Loucy (cell line): Measurements from ENCODE around the gene GOLM1.

Source experiments
- H2AFZ ChIP-seq: fragments of 200-600 bp; sonication (generic); 2 replicates; pipeline ENCODE4 v1.6.0; 2016; ENCODE audit warnings: antibody characterized with exemption, mild to moderate bottlenecking, low read length, moderate library complexity
- H3F3A ChIP-seq: fragments of 200-600 bp; 2 replicates; pipeline ENCODE4 v1.6.0; 2016; ENCODE audit warnings: antibody characterized with exemption, low read depth, mild to moderate bottlenecking
- H3K27me3 ChIP-seq: fragments of 200-600 bp; sonication (generic); 2 replicates; pipeline ENCODE4 v1.6.1; 2014; ENCODE audit warnings: low read length, mild to moderate bottlenecking; ENCODE audit not compliant: insufficient read depth, poor library complexity, severe bottlenecking
- H3K36me3 ChIP-seq: fragments of 200-600 bp; sonication (generic); 2 replicates; pipeline ENCODE4 v1.6.1; 2016; ENCODE audit warnings: low read length; ENCODE audit not compliant: insufficient read depth
- H3K4me1 ChIP-seq: fragments of 200-600 bp; sonication (generic); 2 replicates; pipeline ENCODE4 v1.5.1; 2014; ENCODE audit warnings: low read length, mild to moderate bottlenecking; ENCODE audit not compliant: insufficient read depth, poor library complexity, severe bottlenecking
- H3K4me2 ChIP-seq: fragments of 200-600 bp; sonication (generic); 2 replicates; pipeline ENCODE4 v1.6.0; 2014; ENCODE audit warnings: antibody characterized with exemption, low read length, low read depth, mild to moderate bottlenecking; ENCODE audit not compliant: poor library complexity, severe bottlenecking
- H3K4me3 ChIP-seq: fragments of 200-600 bp; sonication (generic); 2 replicates; pipeline ENCODE4 v1.5.1; 2014; ENCODE audit warnings: low read length, mild to moderate bottlenecking, mixed read lengths; ENCODE audit not compliant: poor library complexity, severe bottlenecking
- H3K79me2 ChIP-seq: fragments of 200-600 bp; sonication (generic); 2 replicates; pipeline ENCODE4 v1.6.1; 2014; ENCODE audit warnings: low read length; ENCODE audit not compliant: insufficient read depth
- H3K9ac ChIP-seq: fragments of 200-600 bp; sonication (generic); 2 replicates; pipeline ENCODE4 v1.6.0; 2014; ENCODE audit warnings: mild to moderate bottlenecking, low read depth, low read length, moderate library complexity; ENCODE audit not compliant: poor library complexity, severe bottlenecking
- H3K9me2 ChIP-seq: fragments of 200-600 bp; sonication (generic); replicated peaks from 2 replicates; pipeline ENCODE4 v1.6.1; 2016; ENCODE audit warnings: low read depth, low read length, mixed read lengths
- H3K9me3 ChIP-seq: fragments of 200-600 bp; sonication (generic); 2 replicates; pipeline ENCODE4 v1.6.1; 2014; ENCODE audit warnings: mild to moderate bottlenecking, antibody characterized with exemption, low read length, low read depth; ENCODE audit not compliant: insufficient read depth
- H4K20me1 ChIP-seq: fragments of 200-600 bp; sonication (generic); 2 replicates; pipeline ENCODE4 v1.6.0; 2014; ENCODE audit warnings: antibody characterized with exemption, low read length, mild to moderate bottlenecking; ENCODE audit not compliant: insufficient read depth, poor library complexity, severe bottlenecking
- EZH2phosphoT487 ChIP-seq: fragments of 200-600 bp; IDR thresholded peaks from 2 replicates; pipeline ENCODE4 v1.6.1; 2018; ENCODE audit warnings: antibody characterized with exemption, mild to moderate bottlenecking, moderate library complexity, borderline replicate concordance
- TF ChIP-seq, protein P1 (sequence below): fragments of 200-600 bp; sonication (generic); conservative IDR thresholded peaks from 2 replicates; pipeline ENCODE4 v1.5.1; 2014; ENCODE audit warnings: mild to moderate bottlenecking, antibody characterized with exemption, low read length

The GOLM1 gene

GRCh38 chr9:86009133-86009532, 90.2 kb downstream of the GOLM1 start:
- H2AFZ ChIP-seq: no peak overlapping the region
- no peak overlapping the region for H3K9ac ChIP-seq
- no peaks in the 10 kb centered on the region for H3F3A ChIP-seq
- H3K4me1 ChIP-seq: no peaks in the 10 kb centered on the region
- H3K27me3 ChIP-seq: no peaks in the 10 kb centered on the region
- H3K79me2 ChIP-seq: no peaks in the 10 kb centered on the region
- H4K20me1 ChIP-seq: no peaks in the 10 kb centered on the region
- no peak overlapping the region for H3K4me2 ChIP-seq
- peaks cover 69% of the 10 kb centered on the region for H3K36me3 ChIP-seq
- no peaks in the 10 kb centered on the region for H3K9me2 ChIP-seq
- TF ChIP-seq, protein P1, sequence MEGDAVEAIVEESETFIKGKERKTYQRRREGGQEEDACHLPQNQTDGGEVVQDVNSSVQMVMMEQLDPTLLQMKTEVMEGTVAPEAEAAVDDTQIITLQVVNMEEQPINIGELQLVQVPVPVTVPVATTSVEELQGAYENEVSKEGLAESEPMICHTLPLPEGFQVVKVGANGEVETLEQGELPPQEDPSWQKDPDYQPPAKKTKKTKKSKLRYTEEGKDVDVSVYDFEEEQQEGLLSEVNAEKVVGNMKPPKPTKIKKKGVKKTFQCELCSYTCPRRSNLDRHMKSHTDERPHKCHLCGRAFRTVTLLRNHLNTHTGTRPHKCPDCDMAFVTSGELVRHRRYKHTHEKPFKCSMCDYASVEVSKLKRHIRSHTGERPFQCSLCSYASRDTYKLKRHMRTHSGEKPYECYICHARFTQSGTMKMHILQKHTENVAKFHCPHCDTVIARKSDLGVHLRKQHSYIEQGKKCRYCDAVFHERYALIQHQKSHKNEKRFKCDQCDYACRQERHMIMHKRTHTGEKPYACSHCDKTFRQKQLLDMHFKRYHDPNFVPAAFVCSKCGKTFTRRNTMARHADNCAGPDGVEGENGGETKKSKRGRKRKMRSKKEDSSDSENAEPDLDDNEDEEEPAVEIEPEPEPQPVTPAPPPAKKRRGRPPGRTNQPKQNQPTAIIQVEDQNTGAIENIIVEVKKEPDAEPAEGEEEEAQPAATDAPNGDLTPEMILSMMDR: no peak
- TF ChIP-seq EZH2phosphoT487: no peak
- no peak overlapping the region for H3K4me3 ChIP-seq
- peaks cover 14% of the 10 kb centered on the region; the same call in 1 of the 2 replicates for H3K9me3 ChIP-seq

DNA sequence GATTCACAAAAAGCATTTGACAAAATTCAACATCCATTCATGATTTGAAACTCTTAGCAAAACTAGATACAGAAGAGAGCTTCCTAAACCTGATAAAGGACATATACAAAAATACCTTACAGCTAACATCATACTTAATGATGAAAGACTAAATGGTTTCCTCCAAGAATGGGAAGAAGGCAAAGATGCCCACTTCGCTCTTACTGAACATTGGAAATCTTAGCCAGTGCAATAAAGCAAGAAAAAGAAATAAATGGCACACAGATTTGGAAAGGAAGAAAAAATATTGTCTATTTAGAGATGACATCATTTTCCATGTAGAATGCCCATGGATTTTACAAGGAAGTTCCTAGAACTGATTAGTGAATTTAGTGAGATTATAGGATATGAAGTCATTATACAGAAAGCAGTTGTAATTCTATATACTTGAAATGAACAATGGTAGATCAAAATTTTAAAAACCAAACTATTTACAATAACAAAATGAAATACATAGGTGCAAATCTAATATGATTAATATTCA, 94.0 kb downstream of the GOLM1 start:
- TF ChIP-seq, protein P1: no peak
- no peak for TF ChIP-seq EZH2phosphoT487

DNA sequence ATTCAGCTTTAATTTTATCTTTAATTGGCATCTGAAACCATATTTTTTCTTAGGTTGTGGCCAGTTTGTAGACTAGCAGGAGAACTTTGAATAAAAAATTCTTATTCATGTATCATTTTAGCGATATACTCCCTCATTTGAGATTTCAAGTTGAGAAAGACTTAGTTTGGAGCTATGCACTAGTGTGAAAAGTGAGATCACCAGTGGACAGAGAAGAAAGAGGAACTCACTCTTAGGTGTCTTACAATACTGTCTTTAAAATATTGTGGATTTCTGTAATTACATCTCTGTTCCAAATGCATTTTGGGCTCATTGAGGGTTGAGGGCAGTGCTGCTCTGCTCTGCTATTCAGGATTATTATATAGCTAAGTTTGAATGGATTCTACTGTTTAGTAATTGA, 103.8 kb downstream of the GOLM1 start:
- Histone ChIP-seq H3K36me3 (peaks cover 20% of the 10 kb centered on the region; the same call in 1 of the 2 replicates), H3K9me2 (no peaks in the 10 kb centered on the region), H3K27me3 (no peaks in the 10 kb centered on the region), H3K4me2 (no peak overlapping the region), H4K20me1 (no peaks in the 10 kb centered on the region), H2AFZ (no peak overlapping the region), H3K79me2 (no peaks in the 10 kb centered on the region), H3K4me1 (no peaks in the 10 kb centered on the region), H3K9me3 (no peaks in the 10 kb centered on the region), H3F3A (no peaks in the 10 kb centered on the region), H3K4me3 (no peak overlapping the region), H3K9ac (no peak overlapping the region)
- TF ChIP-seq, protein P1: no peak
- no peak for TF ChIP-seq EZH2phosphoT487

More for the DNA sequence above, 94.0 kb downstream of the GOLM1 start:
- peaks cover 14% of the 10 kb centered on the region; the same call in 1 of the 2 replicates for H3K9me3 ChIP-seq
- no peak overlapping the region for H3K9ac ChIP-seq
- H3F3A ChIP-seq: no peaks in the 10 kb centered on the region
- H3K79me2 ChIP-seq: no peaks in the 10 kb centered on the region
- H2AFZ ChIP-seq: no peak overlapping the region
- peaks cover 72% of the 10 kb centered on the region for H3K36me3 ChIP-seq
- H3K27me3 ChIP-seq: no peaks in the 10 kb centered on the region
- H3K9me2 ChIP-seq: no peaks in the 10 kb centered on the region
- H3K4me3 ChIP-seq: no peak overlapping the region
- no peaks in the 10 kb centered on the region for H3K4me1 ChIP-seq
- H4K20me1 ChIP-seq: no peaks in the 10 kb centered on the region
- H3K4me2 ChIP-seq: no peak overlapping the region
